Middle frontal gyrus (tissue), 1 donor: Measurements from ENCODE around the gene PCDHGA1.
A peak's percentile ranks its signal among the peaks of the same experiment; 100 is the strongest.

Source experiments
- DNase-seq: peaks from one replicate; pipeline ENCODE4 v3.0.0-alpha.2; 2015; ENCODE audit warnings: low spot score; ENCODE audit errors: extremely low spot score

The PCDHGA1 gene

DNA sequence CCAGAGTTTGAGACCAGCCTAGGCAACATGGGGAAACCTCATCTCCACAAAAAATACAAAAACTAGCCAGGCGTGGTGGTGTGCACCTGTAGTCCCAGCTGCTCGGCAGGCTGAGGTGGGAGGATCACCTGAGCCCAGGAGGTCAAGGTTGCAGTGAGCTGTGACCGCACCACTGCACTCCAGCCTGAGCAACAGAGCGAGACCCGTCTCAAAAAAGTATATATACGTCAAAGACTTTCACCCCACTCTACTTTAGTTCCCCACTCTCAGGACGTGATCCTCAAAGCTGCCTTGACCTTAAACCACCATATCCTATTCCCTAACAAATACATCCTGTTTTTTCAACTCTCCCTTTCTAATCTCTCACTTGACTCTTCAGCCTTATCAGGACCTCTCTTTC, 199.6 kb downstream of the PCDHGA1 start:
- no peak for DNase-seq

DNA sequence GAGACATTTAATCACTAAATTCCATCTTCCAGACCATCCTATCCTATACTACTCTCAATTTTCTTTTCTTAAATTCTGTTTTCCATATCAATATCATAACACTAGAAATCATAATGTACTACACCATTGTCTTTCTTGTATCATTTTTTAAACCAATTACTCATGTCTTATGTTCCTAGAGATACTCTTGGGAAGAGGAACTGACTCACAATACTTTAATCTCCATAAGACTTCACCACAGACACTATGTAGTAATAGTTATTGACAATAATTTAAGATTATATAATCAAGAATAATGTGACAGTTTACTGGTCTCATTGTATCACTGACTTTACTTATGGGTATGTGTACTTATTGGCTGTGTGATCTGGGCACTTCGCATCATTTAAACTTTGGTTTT, 202.4 kb downstream of the PCDHGA1 start:
- no peak for DNase-seq

DNA sequence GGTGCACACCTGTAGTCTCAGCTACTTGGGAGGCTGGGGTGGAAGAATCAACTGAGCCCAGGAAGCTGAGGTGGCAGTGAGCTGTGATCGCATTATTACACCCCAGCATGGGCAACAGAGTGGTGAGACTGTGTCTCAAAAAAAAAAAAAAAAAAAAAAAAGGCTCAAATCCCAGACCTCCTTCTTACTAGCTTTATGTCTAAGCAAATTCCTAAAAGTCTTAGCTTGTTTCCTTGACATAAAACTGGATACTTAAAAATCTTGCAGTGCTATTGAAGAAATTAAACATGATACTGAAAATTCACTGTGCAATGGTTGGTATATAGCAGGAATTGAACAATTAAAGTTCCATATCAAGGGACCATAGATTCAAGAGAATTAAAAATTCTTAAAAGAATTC, 203.6 kb downstream of the PCDHGA1 start:
- DNase-seq, result no peak

DNA sequence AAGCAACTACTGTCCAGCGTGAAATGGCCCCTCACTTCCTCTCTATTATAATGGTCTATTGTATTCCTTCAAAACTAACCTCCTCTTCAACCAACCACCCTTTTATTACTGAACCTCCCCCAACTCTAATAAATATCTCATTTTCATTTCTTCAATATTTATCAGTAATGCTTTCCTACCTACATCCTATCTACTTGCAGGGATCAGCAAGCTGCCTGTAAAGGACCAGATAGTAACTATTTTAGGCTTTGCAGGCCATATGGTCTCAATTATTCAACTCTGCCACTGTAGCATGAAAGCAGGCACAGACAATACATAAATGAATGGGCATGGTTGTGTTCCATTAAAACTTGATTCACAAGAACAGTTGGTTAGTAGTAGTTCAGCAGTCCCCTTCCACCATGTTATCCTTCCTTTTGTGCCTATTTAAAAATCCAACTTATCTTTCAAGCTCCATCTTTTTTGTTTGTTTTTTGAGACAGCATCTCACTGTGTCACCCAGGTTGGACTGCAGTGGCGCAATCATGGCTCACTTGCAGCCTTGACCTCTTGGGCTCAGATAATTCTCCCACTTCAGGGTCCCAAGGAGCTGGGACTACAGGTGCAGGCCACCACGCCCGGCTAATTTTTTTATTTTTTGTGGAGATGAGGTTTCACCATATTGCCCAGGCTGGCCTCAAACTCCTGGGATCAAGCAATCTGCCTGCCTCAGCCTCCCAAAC, 204.3 kb downstream of the PCDHGA1 start:
- no peak for DNase-seq

DNA sequence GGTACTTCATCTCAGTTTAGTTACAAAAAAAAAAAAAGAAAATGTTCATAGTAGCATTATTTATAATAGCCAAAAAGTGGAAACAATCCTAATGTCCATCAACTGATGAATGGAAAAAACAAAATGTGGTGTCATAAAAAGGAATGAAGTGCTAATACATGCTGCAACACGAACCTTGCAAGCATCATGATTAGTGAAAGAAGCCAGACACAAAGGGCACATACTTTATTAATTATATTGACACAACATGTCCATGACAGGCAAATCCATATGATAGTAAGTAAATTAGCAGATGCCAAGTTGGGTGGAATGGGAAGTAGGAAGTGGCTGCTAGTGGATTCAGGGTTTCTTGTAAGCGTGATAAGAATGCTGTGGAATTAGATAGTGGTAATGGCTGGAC, 212.7 kb downstream of the PCDHGA1 start:
- no peak for DNase-seq

DNA sequence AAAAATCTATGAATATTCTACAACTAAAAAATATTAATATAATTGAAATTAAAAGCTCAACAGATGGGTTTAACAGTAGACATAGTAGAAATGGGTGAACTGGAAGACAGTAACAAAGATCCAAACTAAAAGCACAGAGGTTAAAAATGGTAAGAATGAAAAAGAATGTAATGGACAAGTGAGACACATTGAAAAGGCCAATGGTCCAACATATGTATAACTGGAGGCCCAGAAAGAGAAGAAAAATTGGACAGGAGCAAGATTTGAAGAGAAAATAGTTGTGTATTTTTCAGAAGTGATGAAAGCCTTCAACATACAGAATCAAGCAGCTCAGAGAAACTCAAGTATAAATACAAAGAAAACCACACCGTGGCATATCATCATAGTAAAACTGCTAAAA, 217.2 kb downstream of the PCDHGA1 start:
- DNase-seq, result no peak

DNA sequence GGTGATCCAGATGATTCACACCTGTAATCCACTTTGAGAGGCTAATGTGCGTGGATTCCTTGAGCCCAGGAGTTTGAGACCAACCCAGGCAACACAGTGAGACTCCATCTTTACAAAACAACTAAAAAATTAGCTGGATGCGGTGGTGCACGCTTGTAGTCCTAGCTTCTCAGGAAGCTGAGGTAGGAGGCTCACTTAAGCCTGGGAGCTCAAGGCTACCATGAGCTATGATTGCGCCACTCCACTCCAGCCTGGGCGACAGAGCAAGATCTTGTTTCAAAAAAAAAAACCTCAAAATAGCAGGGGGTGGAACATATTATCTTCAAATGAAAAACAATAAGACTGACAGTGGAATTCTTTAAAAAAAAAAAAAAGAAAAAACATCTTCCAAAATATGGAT, 217.6 kb downstream of the PCDHGA1 start:
- DNase-seq, result no peak

DNA sequence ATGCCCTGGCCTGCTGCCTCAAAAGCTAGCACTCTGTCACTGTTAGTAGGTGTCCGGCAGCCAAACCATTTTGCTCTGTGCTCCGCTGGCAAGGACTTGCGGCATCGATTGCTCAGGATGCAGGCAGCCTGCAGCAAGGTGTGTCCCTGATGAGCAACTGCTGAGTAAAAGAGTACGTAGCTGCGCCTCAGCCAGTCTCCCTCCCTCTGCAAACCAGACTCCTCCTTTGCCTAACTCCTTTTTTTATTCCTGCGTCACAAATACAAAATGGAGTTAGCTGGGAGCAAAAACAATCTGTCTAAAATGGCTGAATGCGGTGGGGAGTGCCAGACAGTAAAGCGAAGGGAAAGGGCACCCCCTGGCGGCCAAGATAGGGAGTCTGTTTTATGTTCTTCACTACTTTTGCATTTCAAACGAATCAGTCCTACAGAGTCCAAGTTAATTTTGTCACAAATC, 227.4 kb downstream of the PCDHGA1 start:
- DNase-seq, result peak; percentile 92

DNA sequence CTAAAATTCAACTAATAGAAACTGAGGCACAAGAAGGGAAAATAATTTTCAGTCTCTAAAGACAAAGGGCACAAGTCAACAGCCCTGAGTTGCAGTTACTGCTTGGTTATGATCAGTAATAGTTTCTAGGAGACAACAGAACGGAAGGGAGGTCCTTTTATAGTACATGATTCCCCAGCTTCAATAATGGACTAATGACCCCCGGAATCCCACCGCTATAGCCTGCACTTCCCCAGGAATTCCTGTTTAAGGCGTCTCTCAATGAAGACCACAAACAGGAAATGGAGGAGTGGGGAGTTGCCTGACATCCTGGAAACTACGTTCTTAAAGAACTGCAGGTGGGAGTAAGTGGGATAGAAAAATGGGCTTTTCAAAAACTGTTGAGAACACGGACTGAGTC, 227.8 kb downstream of the PCDHGA1 start:
- DNase-seq, result no peak

DNA sequence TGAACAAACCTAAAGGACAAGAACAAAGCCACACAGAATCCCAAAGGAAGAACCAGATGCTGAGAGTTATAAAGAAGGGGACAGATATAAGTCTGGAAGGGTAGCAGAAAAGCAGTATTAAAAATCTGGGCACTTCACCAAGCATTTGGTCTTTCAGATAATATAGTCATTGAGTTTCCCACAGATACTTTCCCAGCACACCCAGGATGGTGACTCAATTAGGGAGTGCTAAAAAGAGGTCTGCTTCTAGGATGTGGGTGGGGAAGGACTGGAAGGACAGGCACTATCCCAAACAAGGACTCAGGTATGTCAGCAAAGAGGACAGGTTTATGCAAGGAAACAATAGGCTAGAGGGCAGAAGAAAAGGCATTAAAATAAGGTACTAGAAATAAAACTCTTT, 229.1 kb downstream of the PCDHGA1 start:
- no peak for DNase-seq

DNA sequence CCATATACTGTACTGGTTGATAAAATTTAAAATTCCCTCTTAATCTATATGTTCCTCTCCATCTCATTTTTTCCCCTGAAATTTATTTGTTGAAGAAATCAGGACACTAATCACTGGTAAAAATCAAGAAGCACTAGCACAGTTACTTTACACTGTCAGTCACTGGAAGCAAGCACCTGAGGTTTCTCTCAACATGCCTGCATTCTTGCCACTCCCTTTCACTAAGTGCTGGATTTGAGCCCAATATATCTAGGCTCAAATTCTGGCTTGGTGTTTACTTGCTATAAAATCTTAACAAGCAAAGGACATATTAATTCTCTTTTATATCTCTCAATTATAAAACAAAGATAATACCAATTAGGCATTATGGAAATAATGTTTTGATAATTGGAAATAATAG, 229.8 kb downstream of the PCDHGA1 start:
- DNase-seq, result no peak

DNA sequence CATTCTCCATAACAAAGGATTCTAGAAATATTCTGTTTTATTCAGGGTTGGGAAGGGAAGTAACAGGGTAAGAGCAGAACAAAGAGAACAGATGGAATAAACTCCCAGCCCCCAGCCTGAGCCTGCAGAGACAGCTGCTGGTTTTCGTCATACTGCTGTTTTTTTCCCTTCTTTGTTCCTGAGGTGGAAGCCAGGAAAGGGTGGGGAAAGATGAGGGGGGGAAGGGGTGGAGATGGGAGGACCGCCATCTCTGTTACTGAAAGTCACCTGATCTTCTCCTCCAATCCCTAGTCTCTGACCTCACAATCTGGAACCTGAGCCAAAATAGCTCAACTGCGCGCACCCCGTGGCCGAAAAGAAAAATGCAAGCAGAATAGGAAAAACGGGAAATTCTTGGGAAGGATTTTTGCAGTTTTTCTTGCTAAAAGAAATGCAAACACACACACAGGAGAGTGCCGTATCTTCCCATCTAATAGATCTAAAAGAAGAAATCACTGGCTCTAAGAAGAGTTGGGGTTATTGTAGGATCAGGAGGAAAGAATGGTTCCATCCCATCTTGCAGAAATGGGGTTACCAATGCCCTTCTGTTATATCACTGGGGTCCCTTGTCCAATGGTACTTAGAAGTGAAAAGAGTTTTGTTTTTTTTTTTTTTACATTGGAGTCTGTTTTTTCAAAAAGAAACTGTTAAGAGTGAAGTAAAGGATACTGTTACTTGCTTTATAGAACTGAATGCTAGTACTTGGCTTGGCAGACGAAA, 230.6 kb downstream of the PCDHGA1 start:
- peak; percentile 72 for DNase-seq
